AG04450 (cell line): ENCODE measurements around the gene PIK3R3. TPM values are rescaled to one million over a fixed set of nuclear protein-coding genes. Genes with fewer than 3 reads are reported as not detected.

Source experiments
- CTCF ChIA-PET: fragments of 300-600, 350-600 bp; formaldehyde crosslinking; extraction: SDS; loops from one replicate; lab custom pipeline; 2022; ENCODE audit warnings: antibody characterized with exemption, inconsistent platforms; lab: Charles Lee
- POLR2A ChIA-PET: fragments of 350-600 bp; formaldehyde crosslinking; extraction: SDS; loops from one replicate; lab custom pipeline; 2021; ENCODE audit warnings: antibody characterized with exemption, inconsistent platforms; lab: Yijun Ruan, JAX
- DNase-seq: peaks from one replicate; pipeline ENCODE4 v3.0.0-alpha.2; 2011; ENCODE audit warnings: low read depth, low spot score
- H3K27ac ChIP-seq: one replicate; pipeline ENCODE4 v1.5.1; 2012; ENCODE audit warnings: low read depth, low read length, control low read depth
- H3K27me3 ChIP-seq: one replicate; pipeline ENCODE4 v1.6.0; 2012; ENCODE audit warnings: low read length; ENCODE audit not compliant: control insufficient read depth, insufficient read depth
- H3K4me3 ChIP-seq: 2 replicates; pipeline ENCODE4 v1.5.1; 2011; ENCODE audit warnings: mild to moderate bottlenecking, low read depth, low read length, control low read depth
- H3K9me3 ChIP-seq: 2 replicates; pipeline ENCODE4 v1.5.1; 2012; ENCODE audit warnings: low read length; ENCODE audit not compliant: control insufficient read depth, insufficient read depth
- CTCF ChIP-seq: IDR thresholded peaks from 2 replicates; pipeline ENCODE4 v1.5.1; 2011; ENCODE audit warnings: low read depth, low read length, control low read depth, inconsistent platforms
- polyA plus RNA-seq: library from polyadenylated mRNA; depleted of rRNA; stranded (reverse); fragments of >200 nt; gene quantifications from 2 replicates; pipeline ENCODE4 v1.2.3, GENCODE V29; 2011

The PIK3R3 gene
- polyA plus RNA-seq, 1 experiment, result 14.5 TPM

DNA sequence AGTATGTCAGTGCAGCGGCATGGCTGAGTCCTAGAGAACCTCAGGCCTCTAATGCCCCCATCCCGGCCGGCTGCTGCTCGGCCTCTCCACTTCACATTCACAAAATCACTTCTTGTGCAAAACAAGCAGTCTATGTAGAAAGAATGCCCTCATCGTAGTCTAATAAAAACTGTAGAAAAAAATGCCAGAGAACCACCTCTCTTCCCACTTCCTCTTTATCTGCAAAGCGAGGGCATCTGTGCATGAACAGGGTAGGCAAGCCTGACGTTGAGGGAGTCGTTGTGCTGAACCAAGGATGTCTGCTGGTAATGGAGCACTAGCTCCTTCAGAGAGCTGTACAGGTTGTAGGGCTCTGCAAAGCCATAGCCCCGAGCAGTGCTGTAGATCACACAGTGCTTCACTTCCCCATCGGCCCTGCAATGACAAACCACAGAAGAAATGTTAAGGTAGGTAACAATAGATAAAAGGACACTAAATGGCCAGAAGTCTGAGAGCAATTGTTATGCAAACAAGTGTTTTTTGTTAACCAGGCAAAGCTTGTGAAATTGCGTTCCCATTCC lies 88.9 kb downstream of the PIK3R3 start:
- no peaks in the 10 kb centered on the region for H3K27me3 ChIP-seq
- ChIA-PET POLR2A (no interaction called here), CTCF (interaction anchor here (1.0 to 1.6 kb wide), 2 partner anchors 180 kb away, joined by 4 to 6 read pairs; no protein-coding TSS in a partner anchor)
- H3K9me3 ChIP-seq, result no peaks in the 10 kb centered on the region
- no peak for DNase-seq
- TF ChIP-seq CTCF, result no peak
- no peak overlapping the region for H3K4me3 ChIP-seq
- no peak overlapping the region for H3K27ac ChIP-seq

GRCh38 chr1:46041974-46042373 lies 90.5 kb downstream of the PIK3R3 start:
- CTCF ChIA-PET, result interaction anchor here (1.0 to 1.8 kb wide), 4 partner anchors 42 to 182 kb away, joined by 3 to 6 read pairs (median 4); no protein-coding TSS in a partner anchor
- Histone ChIP-seq H3K27me3 (no peaks in the 10 kb centered on the region), H3K4me3 (no peak overlapping the region), H3K9me3 (no peaks in the 10 kb centered on the region), H3K27ac (no peak overlapping the region)
- no peak for DNase-seq
- no peak for TF ChIP-seq CTCF
- POLR2A ChIA-PET, result interaction anchor here (1.5 kb wide), 1 partner anchor 90 kb away, joined by 8 read pairs; the partner anchor contains the start of gene PIK3R3

DNA sequence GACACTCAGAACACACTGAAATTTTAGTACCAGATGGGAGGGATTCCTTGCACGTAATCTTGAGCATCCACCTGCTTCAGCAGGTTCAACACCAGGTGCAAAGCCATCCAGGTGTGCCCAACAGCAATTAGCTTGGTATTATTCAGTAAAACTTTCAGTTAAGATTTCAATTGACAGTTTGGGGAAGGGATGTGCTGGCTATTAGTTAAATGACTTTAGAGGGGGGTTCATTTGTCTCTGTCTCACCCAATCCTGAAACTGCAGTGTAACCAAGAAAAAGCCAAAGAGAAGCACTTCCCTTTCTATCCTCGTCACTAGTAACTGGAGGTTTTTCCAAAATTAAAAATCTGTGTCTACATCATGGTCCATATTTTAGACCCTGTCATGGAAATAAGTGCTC lies 90.9 kb downstream of the PIK3R3 start:
- no peak for TF ChIP-seq CTCF
- ChIA-PET CTCF (interaction anchor here (1.0 to 1.8 kb wide), 4 partner anchors 43 to 182 kb away, joined by 3 to 6 read pairs (median 4); no protein-coding TSS in a partner anchor), POLR2A (interaction anchor here (1.5 kb wide), 1 partner anchor 90 kb away, joined by 8 read pairs; the partner anchor contains the start of gene PIK3R3)
- no peak overlapping the region for H3K27ac ChIP-seq
- DNase-seq, result no peak
- H3K27me3 ChIP-seq, result no peaks in the 10 kb centered on the region
- no peaks in the 10 kb centered on the region for H3K9me3 ChIP-seq
- no peak overlapping the region for H3K4me3 ChIP-seq

DNA sequence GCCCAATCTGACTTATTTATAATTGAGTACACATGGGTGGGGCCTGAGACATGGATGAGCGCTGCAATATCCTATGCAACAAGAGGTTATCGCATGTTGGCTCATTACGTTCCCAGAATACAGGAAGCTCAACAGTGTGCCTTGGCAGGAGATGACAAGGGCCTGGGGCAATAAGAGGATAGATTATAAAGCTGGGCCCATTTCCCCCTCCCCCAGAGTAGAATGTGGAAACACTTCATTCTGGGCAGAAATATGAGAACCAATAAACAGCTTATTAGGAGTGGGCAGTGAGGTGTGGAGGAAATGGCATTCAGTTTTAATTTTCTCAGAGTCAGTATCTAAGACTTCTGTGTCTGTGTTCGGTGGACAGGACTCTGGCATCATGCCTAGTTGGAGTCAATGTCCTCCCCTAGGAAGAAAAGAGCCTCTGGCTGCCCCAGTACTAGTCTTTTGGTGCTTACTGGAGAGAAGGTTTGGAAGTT lies 92.8 kb downstream of the PIK3R3 start:
- H3K27ac ChIP-seq, result no peak overlapping the region
- no peak overlapping the region for H3K4me3 ChIP-seq
- ChIA-PET POLR2A (interaction anchor here (0.6 kb wide), 1 partner anchor 102 kb away, joined by 3 read pairs; no protein-coding TSS in a partner anchor), CTCF (interaction anchor here (0.5 to 10.1 kb wide), 4 partner anchors 140 to 394 kb away, joined by 3 to 188 read pairs (median 6); partner anchors contain the start of genes P3R3URF and TSPAN1)
- TF ChIP-seq CTCF, result no peak
- H3K9me3 ChIP-seq, result no peaks in the 10 kb centered on the region
- no peak for DNase-seq
- H3K27me3 ChIP-seq, result no peaks in the 10 kb centered on the region
